GM21737 (cell line): ENCODE data around the gene ATXN7L3.

Source experiments
- ATAC-seq: cut with Tn5 transposase; IDR thresholded peaks from one replicate; pipeline ENCODE4 v1.9.1; 2021; ENCODE audit warnings: mild to moderate bottlenecking, moderate library complexity; ENCODE audit not compliant: unreplicated experiment

Gene ATXN7L3

GRCh38 chr17:44202756-44203155 lies 3.1 kb upstream of the ATXN7L3 start:
- no peak for ATAC-seq

- no peak for ATAC-seq
Observed at GRCh38 chr17:44200478-44201155, 933 bp upstream of the ATXN7L3 start.

- peak; percentile 21 for ATAC-seq
Observed at GRCh38 chr17:44198721-44199552, 747 bp downstream of the ATXN7L3 start.

- ATAC-seq, result no peak
Observed at GRCh38 chr17:44197980-44198720, 1.5 kb downstream of the ATXN7L3 start.

GRCh38 chr17:44197107-44197506 lies 2.6 kb downstream of the ATXN7L3 start:
- ATAC-seq, result no peak

GRCh38 chr17:44193326-44194084 lies 6.2 kb downstream of the ATXN7L3 start:
- no peak for ATAC-seq

GRCh38 chr17:44192750-44193149 lies 6.9 kb downstream of the ATXN7L3 start:
- ATAC-seq, result no peak

GRCh38 chr17:44191941-44192496 lies 7.7 kb downstream of the ATXN7L3 start:
- ATAC-seq, result no peak

- no peak for ATAC-seq
Observed at GRCh38 chr17:44191369-44191768, 8.3 kb downstream of the ATXN7L3 start.

- no peak for ATAC-seq
Observed at GRCh38 chr17:44190481-44190880, 9.2 kb downstream of the ATXN7L3 start.

GRCh38 chr17:44188576-44189403 lies 10.9 kb downstream of the ATXN7L3 start:
- ATAC-seq, result no peak

GRCh38 chr17:44187131-44187899 lies 12.4 kb downstream of the ATXN7L3 start:
- peak; percentile 38 for ATAC-seq

- peak; percentile 82 for ATAC-seq
Observed at GRCh38 chr17:44186307-44187130, 13.2 kb downstream of the ATXN7L3 start, which contains the start of gene TMUB2. Gene TMUB2 (plus strand): TSS chr17:44186972. CDS start chr17:44187709, 737 bp downstream.

- no peak for ATAC-seq
Observed at GRCh38 chr17:44184212-44184810, 15.4 kb downstream of the ATXN7L3 start.

GRCh38 chr17:44183024-44183423 lies 16.7 kb downstream of the ATXN7L3 start:
- ATAC-seq, result no peak

- ATAC-seq, result no peak
Observed at GRCh38 chr17:44178133-44178532, 21.6 kb downstream of the ATXN7L3 start.

- ATAC-seq, result no peak
Observed at GRCh38 chr17:44177640-44178039, 22.0 kb downstream of the ATXN7L3 start.
